Esophagus squamous epithelium (tissue), 4 donors: Measurements from ENCODE around the gene NR1D1.

Experiments
- POLR2A ChIP-seq, 4 donors: fragments of 450-650 bp; IDR thresholded peaks; one replicate each; pipeline ENCODE4 v1.6.1; 2017; ENCODE audit warnings: antibody characterized with exemption in 4 of 4, mild to moderate bottlenecking in 4 of 4, moderate library complexity in 3 of 4
- TF ChIP-seq, protein P1 (sequence below), 6 experiments: fragments of 450-650 bp in 4 of 6; fragments of 200-600 bp in 2 of 6; sonication (generic) in 2 of 6; IDR thresholded peaks; one replicate each; pipeline ENCODE4 v1.5.1; 2016 to 2019; ENCODE audit warnings: antibody characterized with exemption in 6 of 6, mild to moderate bottlenecking in 4 of 6, moderate library complexity in 4 of 6

DNA sequence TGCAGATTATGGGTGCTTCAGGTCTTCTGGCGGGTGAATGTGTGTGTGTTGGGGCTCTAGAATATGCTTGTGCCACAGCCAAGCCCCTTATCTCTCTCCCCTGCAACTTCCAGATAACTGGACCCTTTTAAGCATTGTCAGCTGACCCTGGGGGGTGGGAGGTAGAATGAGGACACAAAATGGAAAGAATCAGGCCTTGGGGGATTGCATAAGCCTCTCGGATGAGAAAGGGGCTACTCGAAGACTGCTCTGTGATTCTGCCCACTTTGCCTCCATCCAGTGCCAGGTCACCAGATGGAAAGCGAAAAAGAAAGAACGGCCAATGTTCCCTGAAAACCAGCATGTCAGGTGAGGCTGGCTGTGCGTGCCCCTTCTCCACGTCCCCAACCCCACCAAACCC is 23.8 kb downstream of the NR1D1 start:
- TF ChIP-seq, protein P1, sequence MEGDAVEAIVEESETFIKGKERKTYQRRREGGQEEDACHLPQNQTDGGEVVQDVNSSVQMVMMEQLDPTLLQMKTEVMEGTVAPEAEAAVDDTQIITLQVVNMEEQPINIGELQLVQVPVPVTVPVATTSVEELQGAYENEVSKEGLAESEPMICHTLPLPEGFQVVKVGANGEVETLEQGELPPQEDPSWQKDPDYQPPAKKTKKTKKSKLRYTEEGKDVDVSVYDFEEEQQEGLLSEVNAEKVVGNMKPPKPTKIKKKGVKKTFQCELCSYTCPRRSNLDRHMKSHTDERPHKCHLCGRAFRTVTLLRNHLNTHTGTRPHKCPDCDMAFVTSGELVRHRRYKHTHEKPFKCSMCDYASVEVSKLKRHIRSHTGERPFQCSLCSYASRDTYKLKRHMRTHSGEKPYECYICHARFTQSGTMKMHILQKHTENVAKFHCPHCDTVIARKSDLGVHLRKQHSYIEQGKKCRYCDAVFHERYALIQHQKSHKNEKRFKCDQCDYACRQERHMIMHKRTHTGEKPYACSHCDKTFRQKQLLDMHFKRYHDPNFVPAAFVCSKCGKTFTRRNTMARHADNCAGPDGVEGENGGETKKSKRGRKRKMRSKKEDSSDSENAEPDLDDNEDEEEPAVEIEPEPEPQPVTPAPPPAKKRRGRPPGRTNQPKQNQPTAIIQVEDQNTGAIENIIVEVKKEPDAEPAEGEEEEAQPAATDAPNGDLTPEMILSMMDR (IDR thresholded peaks at IDR 0.05), result no peak
- TF ChIP-seq POLR2A (IDR thresholded peaks at IDR 0.05), result no peak
